Activated naive CD4-positive, alpha-beta T cell treated with anti-CD3 and anti-CD28 coated beads, Interleukin-2, amount 50 U/mL, for 16 hours (primary cell): ENCODE results near the gene LNP1.
A peak's percentile ranks its signal among the peaks of the same experiment; 100 is the strongest.
"Not testable (repeated sequence)": the region's sequence is repeated elsewhere in the genome, so short reads cannot be mapped to it uniquely, and the experiment has no call there.

Source experiments
- DNase-seq: peaks from one replicate; pipeline ENCODE4 v3.0.0-alpha.2; 2020

Gene LNP1

GRCh38 chr3:100400780-100401673, at the start of gene LNP1, which contains the start of gene TOMM70:
LNP1 (plus strand) TSS chr3:100401539; CDS start chr3:100429730, 28,191 bp downstream.
TOMM70 (minus strand) TSS chr3:100401089; CDS start chr3:100400949, 140 bp downstream.
- DNase-seq = peak; percentile 97

- not testable (repeated sequence) for DNase-seq
These were observed 49.6 kb upstream of the LNP1 start for GRCh38 chr3:100351770-100352169.

- no peak for DNase-seq
These were observed 48.8 kb upstream of the LNP1 start for GRCh38 chr3:100352296-100353231.

GRCh38 chr3:100354850-100355249, 46.5 kb upstream of the LNP1 start:
- no peak for DNase-seq

- no peak for DNase-seq
These were observed 42.9 kb upstream of the LNP1 start for GRCh38 chr3:100358413-100358812.

- no peak for DNase-seq
These were observed 42.3 kb upstream of the LNP1 start for GRCh38 chr3:100359035-100359434.

- DNase-seq = no peak
These were observed 40.4 kb upstream of the LNP1 start for GRCh38 chr3:100360757-100361496.

GRCh38 chr3:100361897-100362296, 39.4 kb upstream of the LNP1 start:
- DNase-seq = no peak

GRCh38 chr3:100364421-100364820, 36.9 kb upstream of the LNP1 start:
- no peak for DNase-seq

- DNase-seq = no peak
These were observed 34.9 kb upstream of the LNP1 start for GRCh38 chr3:100366424-100366823.

GRCh38 chr3:100368441-100368840, 32.9 kb upstream of the LNP1 start:
- DNase-seq = no peak

- DNase-seq = no peak
These were observed 30.6 kb upstream of the LNP1 start for GRCh38 chr3:100370756-100371155.

GRCh38 chr3:100374521-100374920, 26.8 kb upstream of the LNP1 start:
- DNase-seq = no peak

GRCh38 chr3:100376301-100376700, 25.0 kb upstream of the LNP1 start:
- no peak for DNase-seq

- no peak for DNase-seq
These were observed 16.4 kb upstream of the LNP1 start for GRCh38 chr3:100384733-100385525.

- no peak for DNase-seq
These were observed 14.8 kb upstream of the LNP1 start for GRCh38 chr3:100386437-100387074.

- DNase-seq = no peak
These were observed 12.3 kb upstream of the LNP1 start for GRCh38 chr3:100389025-100389424.

GRCh38 chr3:100395679-100396431, 5.5 kb upstream of the LNP1 start:
- no peak for DNase-seq

- no peak for DNase-seq
These were observed 4.4 kb upstream of the LNP1 start for GRCh38 chr3:100396967-100397366.

- no peak for DNase-seq
These were observed 1.8 kb upstream of the LNP1 start for GRCh38 chr3:100399341-100400071.
